ENCODE results near the gene NR1D1. TPM values are rescaled to one million over a fixed set of nuclear protein-coding genes. Genes with fewer than 3 reads are reported as not detected.

NR1D1 gene
- total and polyA plus RNA-seq, 2 of the 13 experiments (the other 11 are each of a cell fraction or from before 2014, with no cell fraction given), result 2.1 to 2.7 TPM

DNA sequence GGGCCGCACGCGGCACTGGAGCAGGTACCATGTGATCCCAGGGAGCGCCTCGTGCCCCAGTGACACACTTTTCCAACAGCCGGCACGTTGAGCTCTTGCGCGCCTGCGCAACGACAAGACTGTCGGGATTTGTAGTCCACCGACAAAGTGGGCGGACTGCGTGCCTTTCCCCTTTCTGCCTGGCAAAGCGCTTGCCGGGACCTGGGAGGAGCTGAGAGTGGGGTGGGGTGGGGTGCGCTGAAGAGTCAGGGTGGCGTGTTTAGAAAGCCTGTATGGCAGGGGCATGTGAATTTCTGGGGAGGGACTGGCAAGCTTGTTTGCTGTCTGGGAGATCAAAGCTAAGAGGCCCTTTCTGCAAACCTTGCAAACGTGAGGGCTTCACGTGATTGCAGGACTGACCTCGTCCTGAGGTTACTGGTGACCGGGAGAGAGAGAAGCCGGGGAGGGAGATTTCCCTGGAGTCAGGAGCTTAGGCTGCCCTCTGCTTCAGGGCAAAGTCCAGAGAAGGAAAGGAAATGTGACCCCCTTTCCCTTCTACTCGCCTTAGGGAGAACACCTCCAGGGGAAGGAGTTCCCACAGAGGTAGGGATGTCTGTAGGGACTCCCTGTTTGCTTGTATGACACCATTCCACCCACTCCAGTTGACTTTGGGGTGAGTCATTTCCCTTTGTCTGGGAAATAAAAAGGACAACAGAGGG, 429 bp upstream of the NR1D1 start (continued):
- TF ChIP-seq, protein P1, sequence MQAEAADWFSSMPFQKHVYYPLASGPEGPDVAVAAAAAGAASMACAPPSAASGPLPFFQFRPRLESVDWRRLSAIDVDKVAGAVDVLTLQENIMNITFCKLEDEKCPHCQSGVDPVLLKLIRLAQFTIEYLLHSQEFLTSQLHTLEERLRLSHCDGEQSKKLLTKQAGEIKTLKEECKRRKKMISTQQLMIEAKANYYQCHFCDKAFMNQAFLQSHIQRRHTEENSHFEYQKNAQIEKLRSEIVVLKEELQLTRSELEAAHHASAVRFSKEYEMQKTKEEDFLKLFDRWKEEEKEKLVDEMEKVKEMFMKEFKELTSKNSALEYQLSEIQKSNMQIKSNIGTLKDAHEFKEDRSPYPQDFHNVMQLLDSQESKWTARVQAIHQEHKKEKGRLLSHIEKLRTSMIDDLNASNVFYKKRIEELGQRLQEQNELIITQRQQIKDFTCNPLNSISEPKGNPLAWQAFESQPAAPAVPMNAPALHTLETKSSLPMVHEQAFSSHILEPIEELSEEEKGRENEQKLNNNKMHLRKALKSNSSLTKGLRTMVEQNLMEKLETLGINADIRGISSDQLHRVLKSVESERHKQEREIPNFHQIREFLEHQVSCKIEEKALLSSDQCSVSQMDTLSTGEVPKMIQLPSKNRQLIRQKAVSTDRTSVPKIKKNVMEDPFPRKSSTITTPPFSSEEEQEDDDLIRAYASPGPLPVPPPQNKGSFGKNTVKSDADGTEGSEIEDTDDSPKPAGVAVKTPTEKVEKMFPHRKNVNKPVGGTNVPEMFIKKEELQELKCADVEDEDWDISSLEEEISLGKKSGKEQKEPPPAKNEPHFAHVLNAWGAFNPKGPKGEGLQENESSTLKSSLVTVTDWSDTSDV (CRISPR knock-in tag; IDR thresholded peaks at IDR 0.05), result peak; percentile 99
- TF ChIP-seq ZNF333 (CRISPR knock-in tag; IDR thresholded peaks at IDR 0.05; ENCODE audit: borderline replicate concordance) (peak; percentile 76; the same call in 1 of the 2 replicates), ZFP36L2 (CRISPR knock-in tag; IDR thresholded peaks at IDR 0.05) (0 out of 2 replicates have a peak, but pooled peaks have one; percentile 30), RFXANK (CRISPR knock-in tag; IDR thresholded peaks at IDR 0.05) (peak; percentile 56; the same call in 1 of the 2 replicates), JUN (CRISPR knock-in tag; IDR thresholded peaks at IDR 0.05) (peak; percentile 96), ZNF138 (CRISPR knock-in tag; IDR thresholded peaks at IDR 0.05; ENCODE audit: low read depth) (peak; percentile 99), ZNF256 (CRISPR knock-in tag; conservative IDR thresholded peaks at IDR 0.05) (peak; percentile 98), ZNF460 (CRISPR knock-in tag; IDR thresholded peaks at IDR 0.05; ENCODE audit: borderline replicate concordance) (no peak), KLF15 (CRISPR knock-in tag; IDR thresholded peaks at IDR 0.05; ENCODE audit: borderline replicate concordance) (peak; percentile 99), ZSCAN12 (CRISPR knock-in tag; IDR thresholded peaks at IDR 0.05) (peak; percentile 98), ZNF260 (CRISPR knock-in tag; IDR thresholded peaks at IDR 0.05; ENCODE audit: borderline replicate concordance, low read depth) (no peak), NONO (IDR thresholded peaks at IDR 0.05) (no peak), NONO (CRISPR knock-in tag; conservative IDR thresholded peaks at IDR 0.05) (peak; percentile 87), ONECUT2 (CRISPR knock-in tag; IDR thresholded peaks at IDR 0.05) (peak; percentile 50; the same call in 1 of the 2 replicates), ZNF296 (CRISPR knock-in tag; conservative IDR thresholded peaks at IDR 0.05) (peak; percentile 71), GMEB1 (CRISPR knock-in tag; IDR thresholded peaks at IDR 0.05; ENCODE audit: borderline replicate concordance) (peak; percentile 91)
- TF ChIP-seq, protein P2, sequence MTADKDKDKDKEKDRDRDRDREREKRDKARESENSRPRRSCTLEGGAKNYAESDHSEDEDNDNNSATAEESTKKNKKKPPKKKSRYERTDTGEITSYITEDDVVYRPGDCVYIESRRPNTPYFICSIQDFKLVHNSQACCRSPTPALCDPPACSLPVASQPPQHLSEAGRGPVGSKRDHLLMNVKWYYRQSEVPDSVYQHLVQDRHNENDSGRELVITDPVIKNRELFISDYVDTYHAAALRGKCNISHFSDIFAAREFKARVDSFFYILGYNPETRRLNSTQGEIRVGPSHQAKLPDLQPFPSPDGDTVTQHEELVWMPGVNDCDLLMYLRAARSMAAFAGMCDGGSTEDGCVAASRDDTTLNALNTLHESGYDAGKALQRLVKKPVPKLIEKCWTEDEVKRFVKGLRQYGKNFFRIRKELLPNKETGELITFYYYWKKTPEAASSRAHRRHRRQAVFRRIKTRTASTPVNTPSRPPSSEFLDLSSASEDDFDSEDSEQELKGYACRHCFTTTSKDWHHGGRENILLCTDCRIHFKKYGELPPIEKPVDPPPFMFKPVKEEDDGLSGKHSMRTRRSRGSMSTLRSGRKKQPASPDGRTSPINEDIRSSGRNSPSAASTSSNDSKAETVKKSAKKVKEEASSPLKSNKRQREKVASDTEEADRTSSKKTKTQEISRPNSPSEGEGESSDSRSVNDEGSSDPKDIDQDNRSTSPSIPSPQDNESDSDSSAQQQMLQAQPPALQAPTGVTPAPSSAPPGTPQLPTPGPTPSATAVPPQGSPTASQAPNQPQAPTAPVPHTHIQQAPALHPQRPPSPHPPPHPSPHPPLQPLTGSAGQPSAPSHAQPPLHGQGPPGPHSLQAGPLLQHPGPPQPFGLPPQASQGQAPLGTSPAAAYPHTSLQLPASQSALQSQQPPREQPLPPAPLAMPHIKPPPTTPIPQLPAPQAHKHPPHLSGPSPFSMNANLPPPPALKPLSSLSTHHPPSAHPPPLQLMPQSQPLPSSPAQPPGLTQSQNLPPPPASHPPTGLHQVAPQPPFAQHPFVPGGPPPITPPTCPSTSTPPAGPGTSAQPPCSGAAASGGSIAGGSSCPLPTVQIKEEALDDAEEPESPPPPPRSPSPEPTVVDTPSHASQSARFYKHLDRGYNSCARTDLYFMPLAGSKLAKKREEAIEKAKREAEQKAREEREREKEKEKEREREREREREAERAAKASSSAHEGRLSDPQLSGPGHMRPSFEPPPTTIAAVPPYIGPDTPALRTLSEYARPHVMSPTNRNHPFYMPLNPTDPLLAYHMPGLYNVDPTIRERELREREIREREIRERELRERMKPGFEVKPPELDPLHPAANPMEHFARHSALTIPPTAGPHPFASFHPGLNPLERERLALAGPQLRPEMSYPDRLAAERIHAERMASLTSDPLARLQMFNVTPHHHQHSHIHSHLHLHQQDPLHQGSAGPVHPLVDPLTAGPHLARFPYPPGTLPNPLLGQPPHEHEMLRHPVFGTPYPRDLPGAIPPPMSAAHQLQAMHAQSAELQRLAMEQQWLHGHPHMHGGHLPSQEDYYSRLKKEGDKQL (CRISPR knock-in tag; IDR thresholded peaks at IDR 0.05; ENCODE audit: low read depth), result peak; percentile 76
